ENCODE results near the gene ROR2.

GRCh38 chr9:91628892-91629291 is 321.1 kb downstream of the ROR2 start:
- TF ChIP-seq E2F6 (IDR thresholded peaks at IDR 0.05) = no peak
- TF ChIP-seq TBP (IDR thresholded peaks at IDR 0.05; ENCODE audit: low read depth, low read length) = no peak
- no peak for TF ChIP-seq POLR2AphosphoS5 (IDR thresholded peaks at IDR 0.05; ENCODE audit: low read depth, low read length)
- TF ChIP-seq TAF1 (IDR thresholded peaks at IDR 0.05; ENCODE audit: low read depth, low read length) = no peak
- TF ChIP-seq YY1 (IDR thresholded peaks at IDR 0.05; ENCODE audit: low read depth, low read length) = no peak
- TF ChIP-seq EP300 (IDR thresholded peaks at IDR 0.05; ENCODE audit: borderline replicate concordance in 1 of 2, low read depth in 2 of 2, low read length in 2 of 2) = no peak
- no peak for TF ChIP-seq FOSL1 (IDR thresholded peaks at IDR 0.05; ENCODE audit: insufficient read depth, low read depth, low read length)

Measured in H1 (cell line).